Activated CD8-positive, alpha-beta memory T cell treated with anti-CD3 and anti-CD28 coated beads, Interleukin-2, amount 50 U/mL, for 1 hour (primary cell): Measurements from ENCODE around the gene SYT7.
"Not testable (repeated sequence)": the region's sequence is repeated elsewhere in the genome, so short reads cannot be mapped to it uniquely, and the experiment has no call there.

Source experiments
- DNase-seq: peaks from one replicate; pipeline ENCODE4 v3.0.0-alpha.2; 2020; ENCODE audit errors: extremely low read depth

Gene SYT7

DNA sequence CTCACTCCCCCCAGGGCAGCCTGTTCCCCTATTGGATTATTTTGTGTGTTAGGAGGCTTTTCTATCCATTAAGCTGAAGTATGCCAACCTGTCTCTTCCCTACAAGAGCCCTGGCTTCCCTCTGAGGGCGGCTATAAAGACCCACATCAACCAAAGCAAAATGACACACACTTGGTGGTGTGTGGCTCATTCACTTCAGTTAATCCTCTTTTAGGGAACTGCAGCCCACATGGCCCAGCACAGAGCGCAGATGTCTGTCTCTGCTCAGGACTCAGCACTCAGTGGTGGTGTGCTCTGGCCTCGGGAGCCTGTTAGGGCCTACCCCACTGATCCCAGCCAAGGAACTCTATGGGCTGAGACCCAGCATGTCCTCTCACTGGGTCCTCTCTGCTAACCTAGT is 104.5 kb downstream of the SYT7 start:
- DNase-seq: no peak

DNA sequence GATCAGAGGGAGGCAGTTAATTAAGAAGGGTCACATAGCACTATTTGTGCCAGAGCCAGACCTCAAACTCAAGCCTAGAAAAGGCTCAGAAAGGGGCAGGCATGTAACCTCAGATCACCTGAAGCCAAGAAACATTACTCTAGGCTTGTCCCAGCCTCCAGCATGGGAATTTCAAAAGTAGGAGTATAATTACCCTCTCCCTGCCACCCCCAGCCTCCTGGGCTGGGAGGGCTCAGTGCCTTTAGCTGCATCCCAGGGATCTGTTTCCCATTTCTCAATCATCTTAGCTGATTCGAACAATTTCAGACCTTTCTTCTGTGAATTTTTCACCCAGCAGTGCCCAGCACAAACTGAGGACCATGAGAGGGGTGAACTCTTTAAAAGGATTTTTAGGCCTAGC is 105.4 kb downstream of the SYT7 start:
- DNase-seq: no peak

DNA sequence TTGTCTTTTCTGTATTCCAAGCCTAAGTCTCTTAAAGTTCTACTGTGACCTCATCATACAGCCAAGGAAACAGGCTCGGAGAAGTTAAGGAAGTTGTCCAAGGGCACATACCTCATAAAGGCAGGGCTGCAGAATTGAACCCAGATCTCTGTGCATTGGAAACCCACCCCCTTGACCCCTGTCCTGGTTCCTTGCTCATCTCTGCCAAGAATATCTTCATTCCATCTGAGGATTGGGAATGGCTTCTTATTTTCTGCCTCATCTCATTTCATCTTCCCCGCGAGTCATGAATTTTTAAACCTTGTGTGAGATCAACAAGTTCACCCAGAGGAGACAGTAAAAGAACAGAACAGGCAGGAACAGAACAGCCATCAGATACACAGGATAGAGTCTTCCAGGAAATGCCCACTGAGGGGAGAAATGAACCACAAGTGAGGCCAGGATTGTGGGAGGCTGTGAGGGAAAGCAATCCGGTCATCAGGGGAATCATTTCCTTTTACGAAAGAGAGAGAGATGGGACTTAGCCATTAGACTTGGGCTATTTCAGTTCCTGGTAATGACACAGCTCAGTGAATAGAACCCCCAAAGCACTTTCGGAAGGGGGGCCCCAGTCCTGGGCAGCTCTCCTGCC is 106.7 kb downstream of the SYT7 start:
- DNase-seq: no peak

DNA sequence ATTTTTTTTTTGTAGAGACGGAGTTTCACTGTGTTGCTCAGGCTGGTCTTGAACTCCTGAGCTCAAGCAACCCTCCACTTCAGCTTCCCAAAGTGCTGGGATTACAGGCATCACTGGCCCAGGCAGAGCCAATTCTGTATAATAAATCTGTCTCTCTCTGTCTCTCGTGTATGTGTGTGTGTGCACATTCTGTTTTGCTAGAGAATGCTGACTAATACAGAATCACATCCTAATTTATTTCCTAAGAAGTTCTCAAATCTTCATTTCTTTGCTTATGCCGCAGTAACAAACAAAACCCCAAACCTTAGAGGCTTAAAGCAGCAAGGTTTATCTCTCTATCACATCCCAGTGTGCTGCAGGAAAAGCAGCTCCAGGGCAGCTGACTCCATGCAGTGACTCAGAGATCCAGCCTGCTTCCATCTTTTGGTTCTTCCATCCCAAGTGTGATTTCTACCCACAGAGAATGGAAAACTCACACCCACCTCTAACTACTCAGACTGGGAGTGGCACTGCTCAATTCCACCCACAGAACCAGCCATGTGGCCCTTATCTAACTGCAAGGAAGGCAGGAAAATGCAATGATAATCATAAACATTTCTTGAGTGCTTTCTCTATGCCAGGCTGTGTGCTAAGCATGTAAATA is 107.4 kb downstream of the SYT7 start:
- no peak for DNase-seq

DNA sequence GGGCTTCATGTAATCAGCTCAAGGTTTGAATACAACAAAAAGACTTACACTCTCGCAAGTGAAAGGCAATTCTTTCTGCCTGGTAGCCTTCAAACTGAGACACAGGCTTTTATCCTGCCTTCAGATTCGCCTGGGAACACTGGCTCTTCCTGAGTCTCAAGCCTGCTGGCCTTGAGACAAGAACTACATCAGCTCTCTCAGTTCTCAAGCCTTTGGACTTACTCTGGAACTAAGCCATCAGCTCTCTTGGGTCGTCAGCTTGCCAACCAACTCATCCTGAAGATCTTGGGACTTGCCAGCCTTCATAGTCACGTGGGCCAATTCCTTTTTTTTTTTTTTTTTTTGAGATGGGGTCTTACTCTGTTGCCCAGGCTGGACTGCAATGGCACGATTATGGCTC is 108.0 kb downstream of the SYT7 start:
- DNase-seq: no peak

DNA sequence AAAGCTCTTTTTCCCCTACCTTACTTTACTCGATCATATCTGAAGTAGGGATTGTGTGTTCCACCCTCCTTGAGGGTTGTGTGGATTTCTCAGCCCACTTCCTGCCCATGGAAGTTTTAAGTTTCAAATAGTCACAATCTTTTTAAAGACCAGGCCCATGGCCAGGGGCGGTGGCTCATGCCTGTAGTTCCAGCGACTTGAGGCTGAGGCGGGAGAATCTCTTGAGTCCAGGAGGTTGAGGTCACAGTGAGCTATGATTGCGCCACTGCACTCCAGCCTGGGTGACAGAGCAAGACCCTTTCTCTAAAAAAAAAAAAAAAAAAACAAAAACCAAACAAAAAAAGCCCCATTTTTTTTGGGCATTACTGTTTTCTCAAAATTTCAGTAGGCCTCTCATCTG is 108.6 kb downstream of the SYT7 start:
- DNase-seq: no peak

DNA sequence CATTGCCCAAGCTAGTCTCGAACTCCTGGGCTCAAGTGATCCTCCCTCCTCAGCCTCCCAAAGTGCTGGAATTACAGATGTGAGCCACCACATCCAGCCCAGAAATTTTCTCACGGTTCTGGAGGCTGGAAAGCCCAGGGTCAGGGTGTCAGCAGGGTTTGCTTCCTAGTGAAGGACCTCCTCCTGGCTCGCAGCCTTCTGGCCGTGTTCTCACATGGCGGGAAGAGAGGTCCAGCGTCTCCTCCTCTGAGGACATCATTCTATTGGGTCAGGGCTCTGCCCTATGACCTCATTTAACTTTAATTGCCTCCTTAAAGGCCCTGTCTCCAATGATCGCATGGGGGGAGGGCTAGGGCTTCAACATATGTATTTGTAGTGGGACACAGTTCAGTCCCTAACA is 112.9 kb downstream of the SYT7 start:
- DNase-seq: no peak

DNA sequence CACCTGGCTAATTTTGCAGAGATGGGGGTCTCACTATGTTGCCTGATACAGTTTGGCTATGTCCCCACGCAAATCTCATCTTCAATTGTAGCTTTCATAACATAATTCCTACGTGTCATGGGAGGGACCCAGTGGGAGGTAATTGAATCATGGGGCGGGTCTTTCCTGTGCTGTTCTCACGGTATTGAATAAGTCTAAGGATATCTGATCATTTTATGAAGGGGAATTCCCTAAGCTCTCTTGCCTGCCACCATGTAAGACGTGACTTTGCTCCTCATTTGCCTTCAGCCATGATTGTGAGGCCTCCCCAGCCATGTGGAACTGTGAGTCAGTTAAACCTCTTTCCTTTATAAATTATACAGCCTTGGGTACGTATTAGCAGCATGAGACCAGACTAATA is 113.3 kb downstream of the SYT7 start:
- DNase-seq: not testable (repeated sequence)
